ENCODE results near the gene PFKL. TPM values are rescaled to one million over a fixed set of nuclear protein-coding genes. Genes with fewer than 3 reads are reported as not detected.

Gene PFKL
- total RNA-seq, 1 experiment from 2014 or later, result 134 TPM

DNA sequence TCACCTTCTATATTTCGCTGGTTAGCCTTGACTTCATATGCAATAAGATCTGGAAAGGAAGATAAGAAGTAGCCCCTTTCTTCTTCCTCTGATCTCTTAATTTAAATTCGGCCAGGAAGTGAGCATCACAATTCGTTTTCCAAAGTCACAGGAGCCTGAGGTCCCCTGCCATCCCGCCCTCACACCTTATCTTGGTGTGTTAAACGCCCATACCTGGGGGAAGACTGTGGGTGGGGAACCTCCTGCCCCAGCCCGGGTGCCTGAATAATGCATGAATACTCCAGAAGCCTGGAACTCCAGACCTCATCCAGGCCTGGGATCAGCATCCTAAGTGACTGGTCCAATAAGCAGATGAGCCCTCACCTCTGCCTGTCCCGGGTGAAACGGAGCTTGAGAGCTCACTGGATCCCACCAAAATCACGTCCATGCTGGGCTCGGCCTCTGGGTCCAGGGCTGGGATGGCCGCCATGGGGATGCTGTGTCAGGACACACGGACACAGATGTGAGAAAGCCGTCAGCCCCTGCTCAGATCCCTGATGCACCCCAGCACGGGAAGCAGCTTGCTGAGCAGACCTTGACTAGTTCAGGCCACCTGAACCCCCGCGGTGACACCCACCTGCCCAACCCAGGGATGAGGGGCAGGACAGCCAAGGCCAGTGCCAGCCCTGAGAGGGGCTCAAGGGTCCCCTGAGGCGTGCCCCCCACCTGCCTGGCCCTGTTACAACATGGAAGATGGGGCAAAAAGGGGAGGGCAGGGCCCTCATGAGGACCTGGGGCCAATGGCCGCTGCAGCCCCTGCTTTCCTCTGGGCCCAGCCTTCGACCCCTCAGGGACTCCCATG lies 38.8 kb upstream of the PFKL start (continued):
- TF ChIP-seq, protein P1, sequence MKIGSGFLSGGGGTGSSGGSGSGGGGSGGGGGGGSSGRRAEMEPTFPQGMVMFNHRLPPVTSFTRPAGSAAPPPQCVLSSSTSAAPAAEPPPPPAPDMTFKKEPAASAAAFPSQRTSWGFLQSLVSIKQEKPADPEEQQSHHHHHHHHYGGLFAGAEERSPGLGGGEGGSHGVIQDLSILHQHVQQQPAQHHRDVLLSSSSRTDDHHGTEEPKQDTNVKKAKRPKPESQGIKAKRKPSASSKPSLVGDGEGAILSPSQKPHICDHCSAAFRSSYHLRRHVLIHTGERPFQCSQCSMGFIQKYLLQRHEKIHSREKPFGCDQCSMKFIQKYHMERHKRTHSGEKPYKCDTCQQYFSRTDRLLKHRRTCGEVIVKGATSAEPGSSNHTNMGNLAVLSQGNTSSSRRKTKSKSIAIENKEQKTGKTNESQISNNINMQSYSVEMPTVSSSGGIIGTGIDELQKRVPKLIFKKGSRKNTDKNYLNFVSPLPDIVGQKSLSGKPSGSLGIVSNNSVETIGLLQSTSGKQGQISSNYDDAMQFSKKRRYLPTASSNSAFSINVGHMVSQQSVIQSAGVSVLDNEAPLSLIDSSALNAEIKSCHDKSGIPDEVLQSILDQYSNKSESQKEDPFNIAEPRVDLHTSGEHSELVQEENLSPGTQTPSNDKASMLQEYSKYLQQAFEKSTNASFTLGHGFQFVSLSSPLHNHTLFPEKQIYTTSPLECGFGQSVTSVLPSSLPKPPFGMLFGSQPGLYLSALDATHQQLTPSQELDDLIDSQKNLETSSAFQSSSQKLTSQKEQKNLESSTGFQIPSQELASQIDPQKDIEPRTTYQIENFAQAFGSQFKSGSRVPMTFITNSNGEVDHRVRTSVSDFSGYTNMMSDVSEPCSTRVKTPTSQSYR (CRISPR knock-in tag; IDR thresholded peaks at IDR 0.05), result no peak
- TF ChIP-seq, protein P2, sequence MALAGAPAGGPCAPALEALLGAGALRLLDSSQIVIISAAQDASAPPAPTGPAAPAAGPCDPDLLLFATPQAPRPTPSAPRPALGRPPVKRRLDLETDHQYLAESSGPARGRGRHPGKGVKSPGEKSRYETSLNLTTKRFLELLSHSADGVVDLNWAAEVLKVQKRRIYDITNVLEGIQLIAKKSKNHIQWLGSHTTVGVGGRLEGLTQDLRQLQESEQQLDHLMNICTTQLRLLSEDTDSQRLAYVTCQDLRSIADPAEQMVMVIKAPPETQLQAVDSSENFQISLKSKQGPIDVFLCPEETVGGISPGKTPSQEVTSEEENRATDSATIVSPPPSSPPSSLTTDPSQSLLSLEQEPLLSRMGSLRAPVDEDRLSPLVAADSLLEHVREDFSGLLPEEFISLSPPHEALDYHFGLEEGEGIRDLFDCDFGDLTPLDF (CRISPR knock-in tag; IDR thresholded peaks at IDR 0.05), result no peak
- no peak for TF ChIP-seq NFATC4 (CRISPR knock-in tag; IDR thresholded peaks at IDR 0.05)
- TF ChIP-seq ZNF396 (CRISPR knock-in tag; IDR thresholded peaks at IDR 0.05; ENCODE audit: borderline replicate concordance), result no peak
- TF ChIP-seq, protein P3, sequence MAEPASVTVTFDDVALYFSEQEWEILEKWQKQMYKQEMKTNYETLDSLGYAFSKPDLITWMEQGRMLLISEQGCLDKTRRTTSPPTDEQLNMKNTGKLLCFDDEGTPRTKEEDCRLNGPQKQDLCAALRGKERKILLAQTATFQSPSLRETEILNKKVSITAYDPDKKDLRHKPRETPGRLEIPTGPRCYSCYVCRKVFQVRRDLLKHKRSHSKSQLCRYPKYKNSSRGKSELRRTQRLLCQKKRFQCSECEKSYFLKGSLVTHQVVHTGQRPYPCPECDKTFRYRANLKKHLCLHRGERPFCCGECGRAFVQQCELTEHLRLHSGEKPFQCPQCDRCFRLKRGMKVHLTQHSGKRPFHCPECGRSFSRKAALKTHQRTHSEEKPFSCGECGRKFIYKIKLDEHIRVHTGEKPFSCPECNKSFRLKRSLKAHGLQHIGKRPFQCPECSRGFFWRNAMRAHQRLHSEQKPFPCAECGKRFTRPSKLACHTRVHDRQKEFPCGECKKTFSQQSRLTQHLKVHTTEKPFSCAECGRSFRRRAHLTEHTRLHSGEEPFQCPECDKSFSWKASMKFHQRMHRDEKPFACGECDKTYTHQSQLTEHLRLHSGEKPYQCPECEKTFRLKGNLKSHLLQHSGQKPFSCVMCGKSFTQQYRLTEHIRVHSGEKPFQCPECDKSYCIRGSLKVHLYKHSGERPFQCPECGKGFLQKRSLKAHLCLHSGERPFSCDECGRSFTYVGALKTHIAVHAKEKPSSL (CRISPR knock-in tag; conservative IDR thresholded peaks at IDR 0.05), result no peak
- TF ChIP-seq, protein P4, sequence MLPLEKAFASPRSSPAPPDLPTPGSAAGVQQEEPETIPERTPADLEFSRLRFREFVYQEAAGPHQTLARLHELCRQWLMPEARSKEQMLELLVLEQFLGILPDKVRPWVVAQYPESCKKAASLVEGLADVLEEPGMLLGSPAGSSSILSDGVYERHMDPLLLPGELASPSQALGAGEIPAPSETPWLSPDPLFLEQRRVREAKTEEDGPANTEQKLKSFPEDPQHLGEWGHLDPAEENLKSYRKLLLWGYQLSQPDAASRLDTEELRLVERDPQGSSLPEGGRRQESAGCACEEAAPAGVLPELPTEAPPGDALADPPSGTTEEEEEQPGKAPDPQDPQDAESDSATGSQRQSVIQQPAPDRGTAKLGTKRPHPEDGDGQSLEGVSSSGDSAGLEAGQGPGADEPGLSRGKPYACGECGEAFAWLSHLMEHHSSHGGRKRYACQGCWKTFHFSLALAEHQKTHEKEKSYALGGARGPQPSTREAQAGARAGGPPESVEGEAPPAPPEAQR (CRISPR knock-in tag; IDR thresholded peaks at IDR 0.05), result no peak

DNA sequence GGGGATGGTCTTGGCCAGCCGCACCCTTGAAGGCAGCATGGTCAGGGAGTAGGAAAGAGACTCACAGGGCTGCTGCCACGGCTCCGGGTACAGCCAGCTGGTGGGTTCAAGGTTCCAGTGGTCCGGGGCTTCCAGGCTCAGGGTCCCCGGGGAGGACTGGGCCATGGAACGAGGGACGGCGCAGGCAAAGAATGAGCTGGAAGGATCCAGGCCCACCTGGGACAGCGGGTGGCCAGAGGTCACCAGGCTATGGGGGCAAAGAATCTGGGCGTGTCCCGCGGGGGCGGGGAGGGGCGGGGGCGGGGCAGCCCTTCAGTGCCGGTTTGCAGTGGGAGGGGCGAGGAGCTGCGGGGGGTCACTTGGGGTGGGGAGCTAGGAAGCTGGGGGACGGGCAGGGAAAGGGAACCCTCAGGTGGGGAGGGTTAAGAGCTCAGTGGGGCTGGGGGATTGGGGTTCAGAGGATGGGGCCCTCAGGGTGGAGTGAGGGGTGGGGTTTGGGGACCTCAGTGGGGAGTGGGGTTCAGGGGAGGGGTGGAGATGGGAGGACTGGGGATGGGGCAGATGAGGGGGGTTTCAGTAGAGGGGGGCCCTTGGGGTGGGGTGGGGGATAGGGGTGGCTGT lies 38.1 kb upstream of the PFKL start, which contains the start of gene DNMT3L:
Gene DNMT3L, minus strand, starts transcription at position 223 of the 621 bp plus-strand sequence. CDS start 638 bp downstream, outside the sequence.
- Mint-ChIP-seq H3K4me3 (no peak within 1 kb of the TSS), H3K36me3 (no peaks in the 10 kb centered on the region), H3K27ac (no peak within 1 kb of the TSS), H3K9me3 (no peaks in the 10 kb centered on the region), H3K27me3 (ENCODE audit: low read depth) (no peaks in the 10 kb centered on the region), H3K4me1 (peaks cover 4% of the 10 kb centered on the region)
- DNase-seq (ENCODE audit: low spot score) (no peak), ATAC-seq (no peak)
- CTCF ChIA-PET, result interaction anchor here (1.9 kb wide), 1 partner anchor 36 kb away, joined by 5 read pairs; no protein-coding TSS in a partner anchor
- POLR2A ChIA-PET, result no interaction called here
- no peak for TF ChIP-seq MYBL2 (CRISPR knock-in tag; IDR thresholded peaks at IDR 0.05)
- TF ChIP-seq OVOL2 (CRISPR knock-in tag; IDR thresholded peaks at IDR 0.05; ENCODE audit: borderline replicate concordance), result no peak
- TF ChIP-seq CREB1 (CRISPR knock-in tag; IDR thresholded peaks at IDR 0.05), result no peak
- TF ChIP-seq ZNF121 (CRISPR knock-in tag; IDR thresholded peaks at IDR 0.05), result no peak
- TF ChIP-seq SMAD3 (CRISPR knock-in tag; IDR thresholded peaks at IDR 0.05; ENCODE audit: borderline replicate concordance), result no peak
- no peak for TF ChIP-seq GTF2I (CRISPR knock-in tag; conservative IDR thresholded peaks at IDR 0.05)
- TF ChIP-seq, protein P5, sequence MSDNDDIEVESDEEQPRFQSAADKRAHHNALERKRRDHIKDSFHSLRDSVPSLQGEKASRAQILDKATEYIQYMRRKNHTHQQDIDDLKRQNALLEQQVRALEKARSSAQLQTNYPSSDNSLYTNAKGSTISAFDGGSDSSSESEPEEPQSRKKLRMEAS (CRISPR knock-in tag; IDR thresholded peaks at IDR 0.05), result no peak
- TF ChIP-seq RELA (CRISPR knock-in tag; IDR thresholded peaks at IDR 0.05; ENCODE audit: borderline replicate concordance), result no peak
- TF ChIP-seq, protein P6, sequence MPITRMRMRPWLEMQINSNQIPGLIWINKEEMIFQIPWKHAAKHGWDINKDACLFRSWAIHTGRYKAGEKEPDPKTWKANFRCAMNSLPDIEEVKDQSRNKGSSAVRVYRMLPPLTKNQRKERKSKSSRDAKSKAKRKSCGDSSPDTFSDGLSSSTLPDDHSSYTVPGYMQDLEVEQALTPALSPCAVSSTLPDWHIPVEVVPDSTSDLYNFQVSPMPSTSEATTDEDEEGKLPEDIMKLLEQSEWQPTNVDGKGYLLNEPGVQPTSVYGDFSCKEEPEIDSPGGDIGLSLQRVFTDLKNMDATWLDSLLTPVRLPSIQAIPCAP (CRISPR knock-in tag; IDR thresholded peaks at IDR 0.05), result no peak
- no peak for TF ChIP-seq SOX15 (CRISPR knock-in tag; IDR thresholded peaks at IDR 0.05)
- TF ChIP-seq, protein P7, sequence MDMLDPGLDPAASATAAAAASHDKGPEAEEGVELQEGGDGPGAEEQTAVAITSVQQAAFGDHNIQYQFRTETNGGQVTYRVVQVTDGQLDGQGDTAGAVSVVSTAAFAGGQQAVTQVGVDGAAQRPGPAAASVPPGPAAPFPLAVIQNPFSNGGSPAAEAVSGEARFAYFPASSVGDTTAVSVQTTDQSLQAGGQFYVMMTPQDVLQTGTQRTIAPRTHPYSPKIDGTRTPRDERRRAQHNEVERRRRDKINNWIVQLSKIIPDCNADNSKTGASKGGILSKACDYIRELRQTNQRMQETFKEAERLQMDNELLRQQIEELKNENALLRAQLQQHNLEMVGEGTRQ (CRISPR knock-in tag; IDR thresholded peaks at IDR 0.05), result no peak
- TF ChIP-seq, protein P1 (CRISPR knock-in tag; IDR thresholded peaks at IDR 0.05), result no peak
- TF ChIP-seq NFE2L1 (CRISPR knock-in tag; IDR thresholded peaks at IDR 0.05), result no peak
- TF ChIP-seq NFYB (CRISPR knock-in tag; conservative IDR thresholded peaks at IDR 0.05; ENCODE audit: low read depth), result no peak
- TF ChIP-seq ZNF317 (CRISPR knock-in tag; IDR thresholded peaks at IDR 0.05; ENCODE audit: borderline replicate concordance, low read depth), result no peak
- TF ChIP-seq, protein P8, sequence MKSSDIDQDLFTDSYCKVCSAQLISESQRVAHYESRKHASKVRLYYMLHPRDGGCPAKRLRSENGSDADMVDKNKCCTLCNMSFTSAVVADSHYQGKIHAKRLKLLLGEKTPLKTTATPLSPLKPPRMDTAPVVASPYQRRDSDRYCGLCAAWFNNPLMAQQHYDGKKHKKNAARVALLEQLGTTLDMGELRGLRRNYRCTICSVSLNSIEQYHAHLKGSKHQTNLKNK (CRISPR knock-in tag; IDR thresholded peaks at IDR 0.05), result no peak
- no peak for TF ChIP-seq TEAD4 (CRISPR knock-in tag; IDR thresholded peaks at IDR 0.05)

Measured in WTC11 (cell line).